ENCODE measurements around the gene BICDL2.
"Not testable (repeated sequence)": the region's sequence is repeated elsewhere in the genome, so short reads cannot be mapped to it uniquely, and the experiment has no call there.

BICDL2 gene

DNA sequence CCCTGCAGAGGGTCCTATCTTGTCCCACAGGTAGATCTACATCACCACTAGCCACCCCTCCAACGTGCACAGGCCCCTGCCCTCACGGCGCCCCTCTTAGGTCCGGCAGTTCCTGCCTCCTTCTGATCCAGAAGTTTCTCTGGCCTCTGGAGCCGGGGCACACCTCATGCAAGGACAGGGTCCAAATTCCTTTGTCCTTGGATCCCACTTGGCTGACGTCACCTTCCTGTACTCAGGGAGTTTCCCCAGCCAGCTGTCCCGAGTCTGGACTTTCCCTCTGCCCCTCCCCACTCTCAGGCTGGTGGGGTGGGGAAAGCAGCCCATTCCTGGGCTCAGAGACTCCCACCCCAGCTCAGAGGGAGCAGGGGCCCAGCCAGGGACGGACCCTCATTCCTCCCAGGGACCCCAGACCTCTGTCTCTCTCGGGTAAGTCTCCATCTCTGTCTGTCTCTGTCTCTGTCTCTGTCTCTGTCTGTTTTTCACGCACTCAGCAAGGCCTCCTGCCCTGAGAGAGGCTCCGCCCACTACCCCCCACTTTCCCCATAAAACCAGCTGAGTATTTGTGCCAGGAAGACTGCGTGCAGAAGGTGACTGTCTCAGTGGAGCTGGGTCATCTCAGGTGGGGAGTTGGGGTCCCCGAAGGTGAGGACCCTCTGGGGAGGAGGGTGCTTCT lies 28.5 kb upstream of the BICDL2 start, which contains the start of gene IL32:
Gene IL32, plus strand, starts transcription at position 572 of the 673 bp plus-strand sequence. CDS start 172 bp downstream, outside the sequence.
- DNase-seq (ENCODE audit: low read depth in 2 of 2): peak in 1 of 2 donors; percentile 72

DNA sequence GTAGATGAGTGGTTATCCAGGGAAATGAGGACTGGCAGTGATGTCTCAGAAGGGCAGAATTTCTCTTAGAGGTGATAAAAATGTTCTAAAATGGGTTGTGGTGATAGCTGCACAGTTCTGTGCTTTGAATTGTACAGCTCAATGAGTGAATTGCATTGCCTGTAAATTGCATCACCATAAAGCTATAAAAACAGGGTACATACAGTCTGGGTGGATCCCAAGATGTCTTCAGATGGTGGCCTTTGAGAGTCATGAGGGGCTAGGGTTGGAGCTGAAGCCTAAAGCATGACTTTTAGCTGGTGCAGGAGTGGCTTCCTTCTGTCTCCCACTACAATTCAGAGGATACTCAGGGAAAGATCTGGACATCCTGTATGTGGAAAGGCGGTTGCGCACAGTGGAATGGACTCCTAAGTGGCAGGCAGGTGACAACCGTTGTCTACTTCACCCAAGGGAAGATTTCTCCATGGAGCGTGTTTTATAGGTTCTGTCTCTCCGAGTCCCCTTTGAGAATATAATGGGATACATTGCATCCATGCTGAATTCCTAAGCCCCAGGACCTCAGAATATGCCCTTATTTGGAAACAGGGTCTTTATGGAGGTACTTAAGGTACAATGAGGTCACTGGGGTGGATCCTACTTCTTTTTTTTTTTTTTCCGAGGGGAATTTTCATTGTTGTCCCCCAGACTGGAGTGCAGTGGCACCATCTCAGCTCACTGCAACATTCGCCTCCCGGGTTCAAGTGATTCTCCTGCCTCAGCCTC lies 27.1 kb upstream of the BICDL2 start:
- no peak for DNase-seq (ENCODE audit: low read depth in 2 of 2)

- DNase-seq (ENCODE audit: low read depth in 2 of 2): no peak
Observed at GRCh38 chr16:3062553-3062952, 25.8 kb upstream of the BICDL2 start.

DNA sequence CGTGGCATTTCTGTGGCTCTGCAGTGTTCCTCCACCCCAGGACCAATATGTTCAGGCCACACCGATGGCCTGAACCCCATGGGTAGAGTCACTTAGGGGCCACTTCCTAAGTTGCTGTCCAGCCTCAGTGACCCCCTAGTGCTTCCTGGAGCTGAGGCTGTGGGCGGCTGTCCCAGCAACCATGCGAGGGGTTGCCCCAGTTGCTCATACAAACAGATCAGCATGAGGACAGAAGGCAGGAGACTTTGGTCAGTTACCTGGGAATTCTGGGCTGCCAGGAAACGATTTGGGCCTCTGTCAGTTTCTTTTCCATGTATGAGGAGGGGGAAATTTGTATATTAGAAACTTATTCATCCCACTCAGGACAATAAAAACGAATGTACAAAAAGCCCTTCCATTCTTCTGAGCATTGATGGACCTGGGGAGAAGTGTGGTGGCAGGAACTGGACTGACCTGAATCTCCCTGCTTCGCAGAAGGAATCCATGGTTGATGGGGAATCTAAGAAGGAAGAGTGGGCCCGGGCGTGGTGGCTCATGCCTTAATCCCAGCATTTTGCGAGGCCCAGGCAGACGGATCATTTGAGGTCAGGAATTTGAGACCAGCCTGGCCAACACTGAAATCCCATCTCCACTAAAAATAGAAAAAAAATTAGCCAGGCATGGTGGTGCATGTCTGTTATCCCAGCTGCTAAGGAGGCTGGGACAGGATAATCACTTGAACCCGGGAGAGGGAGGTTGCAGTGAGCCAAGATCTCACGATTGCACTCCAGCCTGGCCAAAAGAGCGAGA lies 23.8 kb upstream of the BICDL2 start:
- DNase-seq (ENCODE audit: low read depth in 2 of 2): no peak

- no peak for DNase-seq (ENCODE audit: low read depth in 2 of 2)
Observed at GRCh38 chr16:3059723-3060242, 23.0 kb upstream of the BICDL2 start.

- peak; percentile 71 to 88 for DNase-seq (ENCODE audit: low read depth in 2 of 2)
Observed at GRCh38 chr16:3059041-3059722, 22.4 kb upstream of the BICDL2 start.

GRCh38 chr16:3058139-3059030 lies 21.6 kb upstream of the BICDL2 start:
- peak in 1 of 2 donors; percentile 43 for DNase-seq (ENCODE audit: low read depth in 2 of 2)

- no peak for DNase-seq (ENCODE audit: low read depth in 2 of 2)
Observed at GRCh38 chr16:3057181-3058138, 20.7 kb upstream of the BICDL2 start.

DNA sequence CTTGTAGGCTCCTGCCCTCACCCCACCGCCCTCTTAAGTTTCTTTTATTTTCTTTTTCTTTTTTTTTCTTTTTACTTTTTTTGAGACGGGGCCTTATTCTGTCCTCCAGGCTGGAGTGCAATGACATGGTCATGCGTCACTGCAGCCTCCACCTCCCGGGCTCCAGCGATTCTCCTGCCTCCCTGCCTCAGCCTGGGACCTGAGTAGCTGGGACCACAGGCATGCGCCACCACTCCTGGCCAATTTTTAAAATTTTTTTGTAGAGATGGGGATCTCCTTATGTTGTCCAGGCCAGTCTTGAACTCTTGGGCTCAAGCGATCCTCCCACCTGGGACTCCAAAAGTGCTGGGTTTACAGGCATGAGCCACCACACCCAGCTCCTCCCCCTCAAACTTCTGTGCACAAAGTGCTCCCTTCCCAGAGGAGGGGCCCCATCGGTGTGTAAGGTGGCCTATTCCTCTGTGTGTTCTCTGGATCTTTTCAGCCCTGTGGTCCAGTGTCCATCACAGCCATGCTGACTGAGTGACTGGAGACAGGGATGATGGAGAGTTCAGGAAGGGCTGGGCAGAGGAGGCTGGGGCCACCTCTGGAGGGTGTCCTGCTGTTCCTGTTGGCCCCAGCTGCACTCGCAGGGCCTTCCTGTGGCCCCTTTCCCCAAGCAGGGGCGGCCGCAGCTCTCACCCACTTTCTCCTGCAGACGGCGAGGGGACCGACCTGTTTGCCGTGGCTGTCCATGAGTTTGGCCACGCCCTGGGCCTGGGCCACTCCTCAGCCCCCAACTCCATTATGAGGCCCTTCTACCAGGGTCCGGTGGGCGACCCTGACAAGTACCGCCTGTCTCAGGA lies 19.8 kb upstream of the BICDL2 start:
- no peak for DNase-seq (ENCODE audit: low read depth in 2 of 2)

GRCh38 chr16:3055734-3056115 lies 19.0 kb upstream of the BICDL2 start:
- DNase-seq (ENCODE audit: low read depth in 2 of 2): not testable (repeated sequence)

DNA sequence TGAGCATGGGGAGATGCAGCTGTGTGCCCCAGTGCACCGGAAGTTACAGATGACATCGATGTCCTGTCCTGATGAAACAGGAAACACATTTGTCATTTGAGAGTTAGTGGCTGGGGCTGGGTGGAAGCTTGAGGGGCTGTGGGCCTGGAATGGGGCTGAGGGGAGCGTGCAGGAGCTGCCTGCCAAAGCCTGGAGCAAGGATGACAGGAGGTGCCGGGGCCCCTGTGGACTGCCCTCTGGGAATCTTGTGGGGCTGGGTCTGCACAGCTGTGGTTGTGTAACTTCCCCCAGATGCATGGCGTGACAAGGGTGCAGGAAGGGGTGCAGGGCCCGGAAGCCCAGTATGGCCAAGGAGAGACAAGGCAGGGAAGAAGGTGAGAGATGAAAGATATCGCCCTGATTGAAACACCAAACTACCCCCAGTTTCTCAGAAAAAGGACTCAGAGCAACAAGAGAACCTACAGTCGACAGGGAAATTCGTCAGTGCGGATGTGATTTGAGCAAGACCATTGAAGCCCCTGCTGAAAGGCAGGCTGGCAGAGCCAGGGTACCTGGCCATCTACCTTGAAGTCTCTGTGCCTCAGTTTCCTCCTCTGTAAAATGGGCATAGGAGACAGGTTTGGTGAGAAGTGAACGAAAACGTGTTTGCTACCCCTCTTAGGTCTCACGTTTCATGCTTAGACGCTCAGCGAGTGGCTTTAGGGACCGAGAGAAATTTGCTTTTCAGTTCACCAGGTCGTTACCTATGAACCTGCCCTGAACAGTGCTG lies 18.4 kb upstream of the BICDL2 start:
- DNase-seq (ENCODE audit: low read depth in 2 of 2): no peak

- not testable (repeated sequence) for DNase-seq (ENCODE audit: low read depth in 2 of 2)
Observed at GRCh38 chr16:3053330-3053710, 16.6 kb upstream of the BICDL2 start.

DNA sequence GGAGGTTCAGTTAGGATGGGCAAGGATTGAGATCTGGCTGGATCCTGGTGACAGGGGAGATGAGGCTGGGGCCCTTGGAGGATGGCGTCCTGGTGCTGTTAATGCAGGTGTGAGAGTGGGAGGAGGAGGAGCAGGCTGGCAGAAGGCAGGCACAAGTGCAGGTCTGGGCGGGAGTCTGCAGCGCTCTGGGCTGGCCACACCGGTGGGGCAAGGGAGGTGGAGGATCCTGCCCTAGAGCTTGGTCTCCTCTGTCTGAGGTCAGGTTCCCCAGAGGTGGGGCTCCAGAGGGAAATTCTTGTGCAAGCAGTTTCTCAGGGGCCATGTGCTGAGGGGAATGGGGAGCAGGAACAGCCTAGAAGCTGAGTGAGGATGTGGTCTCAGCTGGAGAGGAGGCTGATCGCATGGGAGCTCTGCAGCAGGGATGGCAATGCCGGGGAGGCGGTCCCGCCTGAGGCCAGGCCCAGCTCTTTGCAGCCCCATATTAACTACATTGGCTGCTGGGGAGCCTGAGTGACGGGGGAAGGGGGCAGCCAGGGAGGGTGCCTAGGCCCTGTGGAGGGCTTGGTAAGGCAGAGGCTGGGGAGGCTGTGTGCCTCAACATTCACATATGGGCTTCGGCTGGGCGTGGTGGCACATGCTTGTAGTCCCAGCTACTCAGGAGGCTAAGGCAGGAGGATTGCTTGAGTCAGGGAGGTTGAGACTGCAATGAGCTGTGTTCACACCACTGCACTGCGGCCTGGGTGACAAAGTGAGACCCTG lies 16.0 kb upstream of the BICDL2 start:
- DNase-seq (ENCODE audit: low read depth in 2 of 2): not testable (repeated sequence)

DNA sequence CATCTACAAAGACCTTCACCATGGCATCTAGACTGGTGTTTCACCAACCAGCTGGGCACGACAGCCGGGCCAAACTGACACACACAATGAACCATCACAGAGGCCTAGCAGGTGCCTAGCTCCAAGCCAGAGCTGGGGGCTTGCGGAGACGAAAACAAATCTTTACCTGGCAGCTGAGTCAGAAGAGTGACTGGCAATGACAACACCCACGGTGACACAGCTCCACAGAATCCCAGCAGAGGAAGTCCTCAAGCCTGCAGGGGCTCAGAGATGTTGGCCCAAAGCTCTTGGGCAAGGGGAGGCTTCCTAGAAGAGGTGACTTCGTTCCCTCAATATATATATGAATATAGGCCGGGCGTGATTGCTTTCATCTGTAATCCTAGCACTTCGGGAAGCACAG lies 14.8 kb upstream of the BICDL2 start:
- DNase-seq (ENCODE audit: low read depth in 2 of 2): no peak

GRCh38 chr16:3051009-3051408 lies 14.3 kb upstream of the BICDL2 start:
- DNase-seq (ENCODE audit: low read depth in 2 of 2): no peak

DNA sequence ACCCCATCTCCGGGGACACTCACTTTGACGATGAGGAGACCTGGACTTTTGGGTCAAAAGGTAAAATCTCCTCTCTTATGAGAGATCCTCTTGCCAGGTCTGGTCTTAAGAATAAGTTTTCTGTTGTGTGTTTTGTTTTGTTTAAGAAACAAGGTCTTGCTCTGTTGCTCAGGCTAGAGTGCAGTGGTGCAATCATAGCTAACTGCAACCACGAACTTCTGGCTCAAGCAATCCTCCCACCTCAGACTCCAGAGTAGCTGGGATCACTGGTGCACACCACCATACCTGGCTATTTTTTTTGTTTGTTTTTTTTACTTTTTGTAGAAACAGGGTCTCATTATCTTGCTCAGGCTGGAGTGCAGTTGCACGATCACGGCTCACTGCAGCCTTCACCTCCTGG lies 13.7 kb upstream of the BICDL2 start:
- DNase-seq (ENCODE audit: low read depth in 2 of 2): no peak

DNA sequence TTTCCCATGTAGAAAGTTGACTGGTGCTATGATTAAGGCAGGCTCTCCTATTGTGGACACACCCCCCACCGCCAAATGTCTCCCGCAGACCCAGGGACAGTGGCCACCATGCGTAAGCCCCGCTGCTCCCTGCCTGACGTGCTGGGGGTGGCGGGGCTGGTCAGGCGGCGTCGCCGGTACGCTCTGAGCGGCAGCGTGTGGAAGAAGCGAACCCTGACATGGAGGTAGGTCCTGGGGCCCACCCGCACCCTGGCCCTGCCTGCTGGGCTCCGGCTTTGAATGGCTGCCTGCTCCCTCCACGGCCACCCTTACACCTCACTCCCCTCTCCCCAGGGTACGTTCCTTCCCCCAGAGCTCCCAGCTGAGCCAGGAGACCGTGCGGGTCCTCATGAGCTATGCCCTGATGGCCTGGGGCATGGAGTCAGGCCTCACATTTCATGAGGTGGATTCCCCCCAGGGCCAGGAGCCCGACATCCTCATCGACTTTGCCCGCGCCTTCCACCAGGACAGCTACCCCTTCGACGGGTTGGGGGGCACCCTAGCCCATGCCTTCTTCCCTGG lies 13.3 kb upstream of the BICDL2 start:
- no peak for DNase-seq (ENCODE audit: low read depth in 2 of 2)

Data from stimulated activated CD4-positive, alpha-beta T cell treated with anti-CD3 and anti-CD28 coated beads, Interleukin-15, amount 100 ng/mL, for 48 hours (primary cell).